Esophagus muscularis mucosa (tissue), 4 donors: ENCODE results near the gene DCTPP1. TPM values are rescaled to one million over a fixed set of nuclear protein-coding genes. Genes with fewer than 3 reads are reported as not detected.

Source experiments
- DNase-seq: peaks from one replicate; pipeline ENCODE4 v3.0.0-alpha.2; 2017; ENCODE audit errors: extremely low spot score
- H3K27ac ChIP-seq, 4 donors: fragments of 200-600 bp; sonication (generic); replicated peaks in 1 of 4; 1 replicate in 3 of 4; 2 replicates in 1 of 4; pipeline ENCODE4 v1.5.1; 2016 to 2019; ENCODE audit warnings: mild to moderate bottlenecking in 1 of 4
- H3K27me3 ChIP-seq, 4 donors: fragments of 200-600 bp; sonication (generic); one replicate each; pipeline versions ENCODE4 v1.5.1 to v1.6.0; 2016 to 2019
- H3K36me3 ChIP-seq, 4 donors: fragments of 200-600 bp; sonication (generic); one replicate each; pipeline ENCODE4 v1.5.1; 2016 to 2019
- H3K4me1 ChIP-seq, 4 donors: fragments of 200-600 bp; sonication (generic); one replicate each; pipeline ENCODE4 v1.5.1; 2016 to 2019
- H3K4me3 ChIP-seq, 4 donors: fragments of 200-600 bp; sonication (generic); 1 replicate in 2 of 4; 2 replicates in 2 of 4; pipeline ENCODE4 v1.5.1; 2016 to 2019; ENCODE audit warnings: mild to moderate bottlenecking in 4 of 4, moderate library complexity in 1 of 4
- H3K9me3 ChIP-seq, 4 donors: fragments of 200-600 bp; sonication (generic); 1 replicate in 3 of 4; 2 replicates in 1 of 4; pipeline ENCODE4 v1.5.1; 2016 to 2019
- CTCF ChIP-seq, 3 experiments: fragments of 200-600 bp in 2 of 3; fragments of 450-650 bp in 1 of 3; sonication (generic) in 2 of 3; IDR thresholded peaks; one replicate each; pipeline ENCODE4 v1.5.1; 2017 to 2019; ENCODE audit warnings: antibody characterized with exemption in 3 of 3, mild to moderate bottlenecking in 2 of 3, moderate library complexity in 1 of 3
- EP300 ChIP-seq: sonication (generic); formaldehyde crosslinking; IDR thresholded peaks from one replicate; pipeline ENCODE4 v1.6.1; 2017; ENCODE audit warnings: antibody characterized with exemption
- POLR2A ChIP-seq: fragments of 450-650 bp; IDR thresholded peaks from one replicate; pipeline ENCODE4 v1.6.1; 2017; ENCODE audit warnings: antibody characterized with exemption, moderate library complexity, mild to moderate bottlenecking, low read depth
- POLR2AphosphoS5 ChIP-seq, 2 donors: sonication (generic); formaldehyde crosslinking; IDR thresholded peaks; one replicate each; pipeline ENCODE4 v1.6.1; 2017; ENCODE audit warnings: antibody characterized with exemption in 2 of 2
- WGBS: methylation state at CpG from one replicate; pipeline ENCODE4 v1.1.5; 2018; 5-methylcytosine and 5-hydroxymethylcytosine counted together
- intact Hi-C: fragments of 100-400 bp; cut with DNase I; formaldehyde crosslinking; loops from one replicate; pipeline ENCODE4 v1.15.1; 2023
- total RNA-seq, 4 donors: library from RNA; depleted of rRNA; stranded (reverse); fragments of >200 nt; gene quantifications; one replicate each; pipeline versions ENCODE4 v1.1.0 to v1.2.1, GENCODE V29; 2016

The DCTPP1 gene
- total RNA-seq, 4 donors from 2014 or later = 11.1 to 21.7 (median 14.1) TPM

- Histone ChIP-seq H3K4me1 (peaks cover 17 to 27% (median 24%) of the 10 kb centered on the region in 4 donors), H3K9me3 (no peaks in the 10 kb centered on the region), H3K27me3 (no peaks in the 10 kb centered on the region), H3K27ac (no peak overlapping the region), H3K36me3 (peaks cover 0 to 18% (median 5%) of the 10 kb centered on the region in 4 donors), H3K4me3 (no peak overlapping the region)
- no peak for DNase-seq
- WGBS = 84% methylated on average over 12 of the region's 12 CpGs
- intact Hi-C loops = loop anchor here (2.0 to 10.0 kb wide), 2 partner anchors 79 to 167 kb away; partner anchors contain the start of genes ZNF689 and ZNF768
- TF ChIP-seq CTCF (IDR thresholded peaks at IDR 0.05) (no peak), EP300 (no peak), POLR2AphosphoS5 (IDR thresholded peaks at IDR 0.05) (no peak), POLR2A (no peak)
Observed at GRCh38 chr16:30447512-30448226, 17.8 kb upstream of the DCTPP1 start.

GRCh38 chr16:30446203-30446595 is 16.4 kb upstream of the DCTPP1 start:
- 79% methylated on average over 10 of the region's 10 CpGs for WGBS
- TF ChIP-seq POLR2AphosphoS5 (IDR thresholded peaks at IDR 0.05) (no peak), POLR2A (no peak), CTCF (IDR thresholded peaks at IDR 0.05) (no peak), EP300 (no peak)
- Histone ChIP-seq H3K4me3 (peak overlapping the region; percentile 77 to 95 (median 82)), H3K27me3 (no peaks in the 10 kb centered on the region), H3K9me3 (no peaks in the 10 kb centered on the region), H3K4me1 (peaks cover 17 to 27% (median 24%) of the 10 kb centered on the region in 4 donors), H3K36me3 (peaks cover 0 to 21% (median 5%) of the 10 kb centered on the region in 4 donors), H3K27ac (peak overlapping the region; percentile 93 to 99 (median 98))
- intact Hi-C loops = loop anchor here (2.0 to 10.0 kb wide), 2 partner anchors 81 to 169 kb away; partner anchors contain the start of genes ZNF689 and ZNF768
- no peak for DNase-seq

- Histone ChIP-seq H3K27ac (peak within 1 kb of the TSS; percentile 93 to 99 (median 98)), H3K9me3 (no peaks in the 10 kb centered on the region), H3K27me3 (no peaks in the 10 kb centered on the region), H3K36me3 (peaks cover 0 to 21% (median 5%) of the 10 kb centered on the region in 4 donors), H3K4me3 (peak within 1 kb of the TSS; percentile 77 to 95 (median 82)), H3K4me1 (peaks cover 17 to 27% (median 24%) of the 10 kb centered on the region in 4 donors)
- TF ChIP-seq POLR2AphosphoS5 (IDR thresholded peaks at IDR 0.05) (peak; percentile 89 to 97), EP300 (no peak), CTCF (IDR thresholded peaks at IDR 0.05) (peak; percentile 49 to 58 (median 50)), POLR2A (peak; percentile 76)
- DNase-seq = peak; percentile 99
- under 1% methylated on average over 29 of the region's 59 CpGs for WGBS
- intact Hi-C loops = loop anchor here (2.0 to 10.0 kb wide), 2 partner anchors 81 to 169 kb away; partner anchors contain the start of genes ZNF689 and ZNF768
Observed at GRCh38 chr16:30445408-30446202, 15.8 kb upstream of the DCTPP1 start, which contains the start of gene SEPHS2. TSS of gene SEPHS2 (minus strand) at chr16:30445874. CDS start at chr16:30445727, 147 bp downstream.

GRCh38 chr16:30445149-30445407 is 15.2 kb upstream of the DCTPP1 start:
- 44% methylated on average over 6 of the region's 11 CpGs for WGBS
- intact Hi-C loops = loop anchor here (10.0 kb wide), 1 partner anchor 170 kb away; the partner anchor contains the start of gene ZNF689
- Histone ChIP-seq H3K4me1 (peaks cover 17 to 27% (median 24%) of the 10 kb centered on the region in 4 donors), H3K27me3 (no peaks in the 10 kb centered on the region), H3K4me3 (peak overlapping the region; percentile 77 to 95 (median 82)), H3K36me3 (peaks cover 0 to 21% (median 5%) of the 10 kb centered on the region in 4 donors), H3K27ac (peak overlapping the region; percentile 93 to 99 (median 98)), H3K9me3 (no peaks in the 10 kb centered on the region)
- no peak for DNase-seq
- TF ChIP-seq CTCF (IDR thresholded peaks at IDR 0.05) (no peak), POLR2AphosphoS5 (IDR thresholded peaks at IDR 0.05) (no peak), POLR2A (no peak), EP300 (no peak)
